ENCODE results near the gene SMIM8.

SMIM8 gene

DNA sequence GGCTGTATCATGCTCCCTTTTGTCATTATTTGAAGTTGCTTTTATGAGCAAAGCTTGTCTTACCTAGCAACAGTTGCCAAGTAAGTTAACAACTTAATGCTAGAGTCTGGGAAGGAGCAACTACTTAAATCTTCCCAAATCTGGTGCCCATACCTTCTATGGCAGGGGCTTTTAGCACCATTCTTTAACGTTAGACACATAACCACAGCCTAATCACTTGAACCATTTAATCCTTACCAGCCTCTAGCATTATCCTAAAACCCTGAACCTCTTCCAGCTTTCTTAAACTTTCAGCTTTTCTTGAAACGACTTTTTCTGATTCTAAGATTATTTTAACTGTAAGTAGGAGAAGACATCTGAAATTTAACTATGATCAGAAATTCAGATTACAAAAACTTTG lies 22.3 kb downstream of the SMIM8 start, which contains the start of gene C6orf163:
TSS of gene C6orf163 (plus strand) at position 83 of the 400 bp plus-strand sequence. CDS start at position 370, 287 bp downstream.
- H3K27ac ChIP-seq (replicated peaks): no peak within 1 kb of the TSS
- H3K27me3 ChIP-seq (ENCODE audit: insufficient read depth, poor library complexity, severe bottlenecking): no peaks in the 10 kb centered on the region
- H3K4me3 ChIP-seq (replicated peaks; ENCODE audit: insufficient read depth, low read length): no peak within 1 kb of the TSS
- no peak for DNase-seq (ENCODE audit: low read depth in 1 of 2, low spot score in 1 of 2)
- TF ChIP-seq, protein P1, sequence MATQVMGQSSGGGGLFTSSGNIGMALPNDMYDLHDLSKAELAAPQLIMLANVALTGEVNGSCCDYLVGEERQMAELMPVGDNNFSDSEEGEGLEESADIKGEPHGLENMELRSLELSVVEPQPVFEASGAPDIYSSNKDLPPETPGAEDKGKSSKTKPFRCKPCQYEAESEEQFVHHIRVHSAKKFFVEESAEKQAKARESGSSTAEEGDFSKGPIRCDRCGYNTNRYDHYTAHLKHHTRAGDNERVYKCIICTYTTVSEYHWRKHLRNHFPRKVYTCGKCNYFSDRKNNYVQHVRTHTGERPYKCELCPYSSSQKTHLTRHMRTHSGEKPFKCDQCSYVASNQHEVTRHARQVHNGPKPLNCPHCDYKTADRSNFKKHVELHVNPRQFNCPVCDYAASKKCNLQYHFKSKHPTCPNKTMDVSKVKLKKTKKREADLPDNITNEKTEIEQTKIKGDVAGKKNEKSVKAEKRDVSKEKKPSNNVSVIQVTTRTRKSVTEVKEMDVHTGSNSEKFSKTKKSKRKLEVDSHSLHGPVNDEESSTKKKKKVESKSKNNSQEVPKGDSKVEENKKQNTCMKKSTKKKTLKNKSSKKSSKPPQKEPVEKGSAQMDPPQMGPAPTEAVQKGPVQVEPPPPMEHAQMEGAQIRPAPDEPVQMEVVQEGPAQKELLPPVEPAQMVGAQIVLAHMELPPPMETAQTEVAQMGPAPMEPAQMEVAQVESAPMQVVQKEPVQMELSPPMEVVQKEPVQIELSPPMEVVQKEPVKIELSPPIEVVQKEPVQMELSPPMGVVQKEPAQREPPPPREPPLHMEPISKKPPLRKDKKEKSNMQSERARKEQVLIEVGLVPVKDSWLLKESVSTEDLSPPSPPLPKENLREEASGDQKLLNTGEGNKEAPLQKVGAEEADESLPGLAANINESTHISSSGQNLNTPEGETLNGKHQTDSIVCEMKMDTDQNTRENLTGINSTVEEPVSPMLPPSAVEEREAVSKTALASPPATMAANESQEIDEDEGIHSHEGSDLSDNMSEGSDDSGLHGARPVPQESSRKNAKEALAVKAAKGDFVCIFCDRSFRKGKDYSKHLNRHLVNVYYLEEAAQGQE (IDR thresholded peaks at IDR 0.05; ENCODE audit: insufficient replicate concordance, low read depth): no peak
- TF ChIP-seq POLR2AphosphoS5 (IDR thresholded peaks at IDR 0.05; ENCODE audit: low read depth): no peak
- TF ChIP-seq SPI1 (IDR thresholded peaks at IDR 0.05; ENCODE audit: borderline replicate concordance, low read depth): no peak
- no peak for TF ChIP-seq GABPA (IDR thresholded peaks at IDR 0.05; ENCODE audit: low read depth)
- TF ChIP-seq, protein P2, sequence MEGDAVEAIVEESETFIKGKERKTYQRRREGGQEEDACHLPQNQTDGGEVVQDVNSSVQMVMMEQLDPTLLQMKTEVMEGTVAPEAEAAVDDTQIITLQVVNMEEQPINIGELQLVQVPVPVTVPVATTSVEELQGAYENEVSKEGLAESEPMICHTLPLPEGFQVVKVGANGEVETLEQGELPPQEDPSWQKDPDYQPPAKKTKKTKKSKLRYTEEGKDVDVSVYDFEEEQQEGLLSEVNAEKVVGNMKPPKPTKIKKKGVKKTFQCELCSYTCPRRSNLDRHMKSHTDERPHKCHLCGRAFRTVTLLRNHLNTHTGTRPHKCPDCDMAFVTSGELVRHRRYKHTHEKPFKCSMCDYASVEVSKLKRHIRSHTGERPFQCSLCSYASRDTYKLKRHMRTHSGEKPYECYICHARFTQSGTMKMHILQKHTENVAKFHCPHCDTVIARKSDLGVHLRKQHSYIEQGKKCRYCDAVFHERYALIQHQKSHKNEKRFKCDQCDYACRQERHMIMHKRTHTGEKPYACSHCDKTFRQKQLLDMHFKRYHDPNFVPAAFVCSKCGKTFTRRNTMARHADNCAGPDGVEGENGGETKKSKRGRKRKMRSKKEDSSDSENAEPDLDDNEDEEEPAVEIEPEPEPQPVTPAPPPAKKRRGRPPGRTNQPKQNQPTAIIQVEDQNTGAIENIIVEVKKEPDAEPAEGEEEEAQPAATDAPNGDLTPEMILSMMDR (IDR thresholded peaks at IDR 0.05; ENCODE audit: insufficient read depth, low read length): no peak

DNA sequence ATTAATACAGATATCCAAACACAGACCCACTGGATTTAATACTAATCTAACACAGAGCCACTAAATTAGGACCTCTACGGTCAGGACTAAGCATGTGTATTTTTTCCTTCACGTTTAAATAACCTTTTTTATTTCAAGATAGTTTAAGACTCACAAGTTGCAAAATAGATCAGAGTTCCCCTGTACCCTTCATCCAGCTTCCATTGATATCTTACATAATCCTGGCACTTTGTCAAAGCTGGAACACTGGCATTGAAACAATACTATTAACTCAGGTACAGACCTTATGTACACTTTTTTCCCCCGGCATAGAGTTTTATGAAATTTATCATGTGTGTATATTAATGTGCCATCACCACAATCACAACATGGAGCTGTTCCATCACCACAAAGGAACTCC lies 24.3 kb downstream of the SMIM8 start:
- H3K27me3 ChIP-seq (ENCODE audit: insufficient read depth, poor library complexity, severe bottlenecking): no peaks in the 10 kb centered on the region
- TF ChIP-seq, protein P1 (IDR thresholded peaks at IDR 0.05; ENCODE audit: insufficient replicate concordance, low read depth): no peak
- TF ChIP-seq, protein P2 (IDR thresholded peaks at IDR 0.05; ENCODE audit: insufficient read depth, low read length): no peak
- TF ChIP-seq GABPA (IDR thresholded peaks at IDR 0.05; ENCODE audit: low read depth) (no peak), POLR2AphosphoS5 (IDR thresholded peaks at IDR 0.05; ENCODE audit: low read depth) (no peak), SPI1 (IDR thresholded peaks at IDR 0.05; ENCODE audit: borderline replicate concordance, low read depth) (no peak)
- no peak overlapping the region for H3K4me3 ChIP-seq (replicated peaks; ENCODE audit: insufficient read depth, low read length)
- H3K27ac ChIP-seq (replicated peaks): no peak overlapping the region
- no peak for DNase-seq (ENCODE audit: low read depth in 1 of 2, low spot score in 1 of 2)

DNA sequence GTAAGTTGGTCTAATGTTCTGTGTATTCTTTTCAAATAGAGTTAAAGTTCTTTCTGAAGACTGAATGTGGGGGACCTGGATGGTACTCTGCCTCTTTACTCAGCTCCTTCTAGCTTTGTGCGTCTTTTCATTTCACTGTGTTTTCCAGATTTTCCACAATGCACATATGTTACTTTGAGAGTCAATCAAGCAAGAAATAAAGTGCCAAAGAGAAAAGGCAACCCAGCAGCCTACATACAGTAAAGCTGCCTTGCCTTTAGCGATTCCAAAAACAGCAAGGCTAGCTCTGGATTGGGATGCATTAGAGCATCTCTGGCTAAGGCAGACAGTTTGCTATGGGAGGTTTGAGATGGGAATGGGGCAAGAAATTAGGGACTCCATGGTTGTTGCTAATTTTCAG lies 27.5 kb downstream of the SMIM8 start:
- no peak for DNase-seq (ENCODE audit: low read depth in 1 of 2, low spot score in 1 of 2)
- TF ChIP-seq, protein P1 (IDR thresholded peaks at IDR 0.05; ENCODE audit: insufficient replicate concordance, low read depth): no peak
- TF ChIP-seq POLR2AphosphoS5 (IDR thresholded peaks at IDR 0.05; ENCODE audit: low read depth): no peak
- TF ChIP-seq SPI1 (IDR thresholded peaks at IDR 0.05; ENCODE audit: borderline replicate concordance, low read depth): no peak
- TF ChIP-seq, protein P2 (IDR thresholded peaks at IDR 0.05; ENCODE audit: insufficient read depth, low read length): no peak
- no peak for TF ChIP-seq GABPA (IDR thresholded peaks at IDR 0.05; ENCODE audit: low read depth)
- Histone ChIP-seq H3K4me3 (replicated peaks; ENCODE audit: insufficient read depth, low read length) (no peak overlapping the region), H3K27me3 (ENCODE audit: insufficient read depth, poor library complexity, severe bottlenecking) (no peaks in the 10 kb centered on the region), H3K27ac (replicated peaks) (no peak overlapping the region)
